OCI-LY7 (cell line): ENCODE results near the gene TSPAN10.

ENCODE experiments used
- EZH2phosphoT487 ChIP-seq: fragments of 200-600 bp; sonication (generic); IDR thresholded peaks from 2 replicates; pipeline ENCODE4 v1.6.1; 2018; ENCODE audit warnings: low read depth, borderline replicate concordance, mild to moderate bottlenecking, mixed run types, antibody characterized with exemption, low read length, moderate library complexity, mixed read lengths
- TF ChIP-seq, protein P1 (sequence below): fragments of 200-600 bp; sonication (generic); conservative IDR thresholded peaks from 2 replicates; pipeline ENCODE4 v1.5.1; 2014; ENCODE audit warnings: mild to moderate bottlenecking, antibody characterized with exemption, low read length, moderate library complexity, mixed read lengths

DNA sequence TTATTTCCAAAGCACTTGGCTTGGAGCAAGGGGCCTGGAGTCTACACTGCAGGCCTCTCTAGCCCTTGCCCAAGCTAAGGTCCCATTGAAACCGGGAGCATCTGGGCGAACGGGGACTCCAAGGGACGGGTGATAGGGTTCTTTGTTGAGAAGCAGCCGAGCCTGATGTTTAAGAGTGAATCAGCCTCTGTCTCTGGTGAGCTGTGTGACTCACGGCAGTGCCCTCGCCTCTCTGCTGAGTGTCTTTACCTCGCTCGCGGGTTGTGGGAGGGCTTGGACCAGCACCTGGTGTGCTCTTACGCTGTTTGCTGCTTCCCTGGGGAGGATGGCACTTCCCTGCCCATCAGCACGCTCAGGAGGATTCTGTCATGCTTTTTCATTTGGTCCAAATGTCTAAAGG lies 48.1 kb downstream of the TSPAN10 start:
- TF ChIP-seq, protein P1, sequence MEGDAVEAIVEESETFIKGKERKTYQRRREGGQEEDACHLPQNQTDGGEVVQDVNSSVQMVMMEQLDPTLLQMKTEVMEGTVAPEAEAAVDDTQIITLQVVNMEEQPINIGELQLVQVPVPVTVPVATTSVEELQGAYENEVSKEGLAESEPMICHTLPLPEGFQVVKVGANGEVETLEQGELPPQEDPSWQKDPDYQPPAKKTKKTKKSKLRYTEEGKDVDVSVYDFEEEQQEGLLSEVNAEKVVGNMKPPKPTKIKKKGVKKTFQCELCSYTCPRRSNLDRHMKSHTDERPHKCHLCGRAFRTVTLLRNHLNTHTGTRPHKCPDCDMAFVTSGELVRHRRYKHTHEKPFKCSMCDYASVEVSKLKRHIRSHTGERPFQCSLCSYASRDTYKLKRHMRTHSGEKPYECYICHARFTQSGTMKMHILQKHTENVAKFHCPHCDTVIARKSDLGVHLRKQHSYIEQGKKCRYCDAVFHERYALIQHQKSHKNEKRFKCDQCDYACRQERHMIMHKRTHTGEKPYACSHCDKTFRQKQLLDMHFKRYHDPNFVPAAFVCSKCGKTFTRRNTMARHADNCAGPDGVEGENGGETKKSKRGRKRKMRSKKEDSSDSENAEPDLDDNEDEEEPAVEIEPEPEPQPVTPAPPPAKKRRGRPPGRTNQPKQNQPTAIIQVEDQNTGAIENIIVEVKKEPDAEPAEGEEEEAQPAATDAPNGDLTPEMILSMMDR, result no peak
- no peak for TF ChIP-seq EZH2phosphoT487
